Stimulated activated CD4-positive, alpha-beta T cell treated with anti-CD3 and anti-CD28 coated beads, Interleukin-2, amount 100 ng/mL, for 24 hours (primary cell): ENCODE results near the gene PROK2.
A peak's percentile ranks its signal among the peaks of the same experiment; 100 is the strongest.

Source experiments
- DNase-seq, 2 donors: peaks; one replicate each; pipeline ENCODE4 v3.0.0-alpha.2; 2020

The PROK2 gene

GRCh38 chr3:71732637-71733036 lies 52.3 kb downstream of the PROK2 start:
- DNase-seq: no peak

GRCh38 chr3:71728632-71729342 lies 56.2 kb downstream of the PROK2 start:
- DNase-seq: no peak

GRCh38 chr3:71726146-71726545 lies 58.8 kb downstream of the PROK2 start:
- DNase-seq: peak; percentile 42

GRCh38 chr3:71725271-71725991 lies 59.5 kb downstream of the PROK2 start, which contains the start of gene EIF4E3:
Gene EIF4E3 (minus strand): TSS chr3:71725402. CDS start chr3:71725367, 35 bp downstream.
- peak; percentile 46 to 52 for DNase-seq

- DNase-seq: peak; percentile 48 to 50
Measured at GRCh38 chr3:71724584-71725270, 60.2 kb downstream of the PROK2 start.

GRCh38 chr3:71724171-71724453 lies 60.8 kb downstream of the PROK2 start:
- no peak for DNase-seq

- peak; percentile 38 to 57 for DNase-seq
Measured at GRCh38 chr3:71723452-71724170, 61.3 kb downstream of the PROK2 start.

- no peak for DNase-seq
Measured at GRCh38 chr3:71722693-71723092, 62.3 kb downstream of the PROK2 start.
